AG04449 (cell line): ENCODE measurements around the gene GALNT14.
A peak's percentile ranks its signal among the peaks of the same experiment; 100 is the strongest.

Experiments used
- CTCF ChIA-PET: fragments of 350-600 bp; formaldehyde crosslinking; extraction: SDS; loops from one replicate; lab custom pipeline; 2021; ENCODE audit warnings: antibody characterized with exemption; lab: Yijun Ruan, JAX
- POLR2A ChIA-PET: fragments of 400-600, 350-600 bp; formaldehyde crosslinking; extraction: SDS; loops from one replicate; lab custom pipeline; 2020; ENCODE audit warnings: antibody characterized with exemption, inconsistent platforms; lab: Yijun Ruan, JAX
- DNase-seq: peaks from one replicate; pipeline ENCODE4 v3.0.0-alpha.2; 2010; ENCODE audit warnings: low read depth, low spot score
- H3K4me3 ChIP-seq: 2 replicates; pipeline ENCODE4 v1.5.1; 2011; ENCODE audit warnings: low read depth, mild to moderate bottlenecking, control low read depth, low read length
- CTCF ChIP-seq: IDR thresholded peaks from one replicate; pipeline ENCODE4 v1.5.1; 2011; ENCODE audit warnings: mild to moderate bottlenecking, moderate library complexity, low read length, control low read depth, inconsistent platforms; ENCODE audit not compliant: insufficient read depth; ENCODE audit errors: missing control alignments

GALNT14 gene

GRCh38 chr2:30984148-30984547 is 154.1 kb downstream of the GALNT14 start:
- no peak for DNase-seq
- POLR2A ChIA-PET, result no interaction called here
- CTCF ChIA-PET, result no interaction called here
- TF ChIP-seq CTCF, result no peak
- no peak overlapping the region for H3K4me3 ChIP-seq

- CTCF ChIA-PET, result interaction anchor here (1.2 kb wide), 1 partner anchor 352 kb away, joined by 3 read pairs; no protein-coding TSS in a partner anchor
- POLR2A ChIA-PET, result no interaction called here
- TF ChIP-seq CTCF, result no peak
- H3K4me3 ChIP-seq, result no peak overlapping the region
- no peak for DNase-seq
Measured at GRCh38 chr2:30981510-30981909, 156.7 kb downstream of the GALNT14 start.

- ChIA-PET CTCF (interaction anchor here (1.2 kb wide), 1 partner anchor 353 kb away, joined by 3 read pairs; no protein-coding TSS in a partner anchor), POLR2A (no interaction called here)
- no peak for DNase-seq
- TF ChIP-seq CTCF, result no peak
- H3K4me3 ChIP-seq, result no peak overlapping the region
Measured at GRCh38 chr2:30981096-30981495, 157.1 kb downstream of the GALNT14 start.

- TF ChIP-seq CTCF, result peak; percentile 21
- POLR2A ChIA-PET, result no interaction called here
- CTCF ChIA-PET, result interaction anchor here (1.0 to 1.5 kb wide), 3 partner anchors 10 to 254 kb away, joined by 3 read pairs; partner anchors contain the start of gene EHD3
- peak; percentile 33 for DNase-seq
- no peak overlapping the region for H3K4me3 ChIP-seq
Measured at GRCh38 chr2:30979822-30980245, 158.4 kb downstream of the GALNT14 start.

- POLR2A ChIA-PET, result no interaction called here
- CTCF ChIA-PET, result interaction anchor here (0.7 to 1.5 kb wide), 3 partner anchors 9 to 354 kb away, joined by 3 read pairs; partner anchors contain the start of gene EHD3
- no peak for TF ChIP-seq CTCF
- no peak overlapping the region for H3K4me3 ChIP-seq
- no peak for DNase-seq
Measured at GRCh38 chr2:30978854-30979253, 159.4 kb downstream of the GALNT14 start.

GRCh38 chr2:30978044-30978443 is 160.2 kb downstream of the GALNT14 start:
- no peak for DNase-seq
- no peak for TF ChIP-seq CTCF
- ChIA-PET CTCF (interaction anchor here (0.9 kb wide), 1 partner anchor 9 kb away, joined by 3 read pairs; no protein-coding TSS in a partner anchor), POLR2A (no interaction called here)
- H3K4me3 ChIP-seq, result no peak overlapping the region
